GM21367 (cell line): Measurements from ENCODE around the gene CGB5.
"Not testable (repeated sequence)": the region's sequence is repeated elsewhere in the genome, so short reads cannot be mapped to it uniquely, and the experiment has no call there.

Experiments used
- ATAC-seq: cut with Tn5 transposase; IDR thresholded peaks from one replicate; pipeline ENCODE4 v1.9.1; 2021; ENCODE audit not compliant: unreplicated experiment

CGB5 gene

DNA sequence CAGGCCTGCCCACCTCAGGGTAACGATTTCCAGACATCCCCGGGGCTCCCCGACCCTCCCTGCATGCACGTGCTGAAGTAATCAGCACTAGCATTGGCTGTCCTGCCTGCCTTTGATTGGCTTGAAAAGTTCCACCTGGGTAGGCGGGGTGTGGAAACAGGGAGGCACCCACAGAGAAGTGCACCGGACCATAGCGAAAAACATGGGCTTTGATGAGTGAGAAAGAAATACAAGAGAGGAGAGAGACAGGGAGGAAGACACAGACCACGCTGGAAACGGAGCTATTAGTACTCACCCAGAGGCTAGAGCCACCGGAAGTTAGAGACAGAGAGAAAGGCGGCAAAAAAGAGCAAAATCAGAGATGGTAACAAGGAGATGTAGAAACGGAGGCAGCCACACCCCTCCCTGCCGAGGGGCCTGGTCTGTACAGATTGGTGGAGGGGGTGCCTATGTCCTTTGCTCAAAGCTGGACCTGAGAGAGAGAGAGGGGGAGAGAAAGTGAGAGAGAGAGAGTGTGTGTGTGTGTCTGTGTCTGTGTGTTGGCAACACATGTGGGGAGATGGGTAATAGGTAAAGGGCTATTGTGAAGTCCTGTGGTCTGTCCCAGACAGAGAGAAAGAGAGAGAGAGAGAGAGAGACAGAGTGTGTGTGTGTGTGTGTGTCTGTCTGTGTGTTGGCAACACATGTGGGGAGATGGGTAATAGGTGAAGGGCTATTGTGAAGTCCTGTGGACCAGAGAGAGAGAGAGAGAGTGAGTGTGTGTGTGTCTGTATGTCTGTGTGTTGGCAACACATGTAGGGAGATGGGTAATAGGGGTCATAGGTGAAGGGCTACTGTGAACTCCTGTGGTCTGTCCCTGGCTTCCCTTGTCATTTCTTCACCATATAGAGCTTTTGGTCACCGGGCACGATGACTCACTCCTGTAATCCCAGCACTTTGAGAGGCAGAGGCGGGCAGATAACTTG lies 22.4 kb upstream of the CGB5 start:
- ATAC-seq = no peak

DNA sequence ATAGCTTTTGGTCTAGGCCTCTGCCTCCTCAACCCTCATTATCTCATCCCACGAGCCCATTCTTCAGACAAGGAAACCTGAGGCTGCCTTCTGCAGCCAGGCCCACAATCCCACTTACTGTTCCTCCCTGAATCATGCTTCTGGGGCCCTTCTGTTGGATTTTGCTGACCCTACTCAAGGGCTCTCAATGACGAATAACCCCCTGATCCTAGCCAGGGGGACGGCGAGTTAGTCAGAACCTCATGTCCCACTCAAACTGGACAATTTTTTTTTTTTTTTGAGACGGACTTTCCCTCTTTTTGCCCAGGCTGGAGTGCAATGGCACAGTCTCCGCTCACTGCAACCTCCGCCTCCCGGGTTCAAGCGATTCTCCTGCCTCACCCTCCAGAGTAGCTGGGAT lies 21.5 kb upstream of the CGB5 start:
- no peak for ATAC-seq

DNA sequence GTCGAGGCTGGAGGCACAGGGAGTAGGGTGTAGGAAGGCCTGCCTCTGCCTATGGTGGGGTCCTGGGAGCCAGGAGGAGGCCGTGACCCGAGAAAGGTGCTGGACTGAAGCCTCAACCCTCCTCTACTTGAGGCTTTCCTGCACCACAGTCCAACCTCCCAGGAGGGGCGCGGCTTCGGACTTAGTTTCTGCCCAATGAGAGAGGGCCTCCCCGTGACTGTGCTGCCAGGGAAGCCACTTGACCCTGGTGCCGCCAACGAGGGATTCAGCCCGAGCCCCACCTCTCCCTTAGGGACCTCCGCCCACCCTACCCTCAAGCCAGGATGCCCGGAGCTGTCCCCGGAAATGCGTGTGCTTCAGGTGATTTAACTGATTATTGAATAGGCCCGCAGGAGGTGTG lies 19.4 kb upstream of the CGB5 start, which contains the start of gene CGB3:
TSS of gene CGB3 (minus strand) at position 101 of the 400 bp plus-strand sequence. CDS start 362 bp downstream, outside the sequence.
- not testable (repeated sequence) for ATAC-seq

DNA sequence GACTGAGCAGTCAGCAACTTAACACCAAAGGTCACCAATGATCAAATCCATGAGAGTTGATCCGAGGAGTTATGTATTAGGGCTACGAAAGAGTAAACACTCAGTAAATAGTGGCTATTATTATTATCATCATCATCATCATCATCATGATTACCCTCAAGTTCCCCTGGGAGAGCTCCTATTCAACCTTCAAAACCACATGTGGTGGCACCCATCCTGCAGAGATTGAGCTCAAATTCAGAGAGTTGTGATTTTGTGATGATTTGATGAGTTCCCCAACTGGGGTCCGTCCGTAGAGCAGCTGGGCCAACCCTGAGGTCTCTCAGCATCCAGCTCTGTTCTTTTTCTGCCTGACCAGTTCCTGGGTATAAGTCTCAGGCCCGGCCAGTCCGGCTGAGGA lies 18.6 kb upstream of the CGB5 start:
- ATAC-seq = not testable (repeated sequence)

DNA sequence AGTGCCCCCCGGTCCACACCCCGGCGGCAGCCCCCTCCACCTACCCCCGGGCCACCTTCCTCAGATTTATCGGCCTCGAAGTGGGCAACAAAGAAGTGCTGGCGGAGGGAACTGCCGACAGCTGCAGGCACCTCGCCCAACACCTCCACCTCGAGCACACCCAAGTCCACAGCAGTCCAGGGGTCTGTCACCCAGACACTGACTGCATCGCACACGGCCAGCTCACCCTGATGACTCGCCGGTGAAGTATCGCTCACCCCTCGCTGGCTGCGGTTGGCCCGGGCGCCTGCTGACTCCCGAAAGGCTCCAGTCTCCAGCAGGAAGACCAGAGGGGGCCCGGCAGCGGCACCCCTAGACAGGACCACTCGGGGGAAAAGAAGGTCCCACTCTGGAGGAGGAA lies 18.0 kb upstream of the CGB5 start:
- not testable (repeated sequence) for ATAC-seq

DNA sequence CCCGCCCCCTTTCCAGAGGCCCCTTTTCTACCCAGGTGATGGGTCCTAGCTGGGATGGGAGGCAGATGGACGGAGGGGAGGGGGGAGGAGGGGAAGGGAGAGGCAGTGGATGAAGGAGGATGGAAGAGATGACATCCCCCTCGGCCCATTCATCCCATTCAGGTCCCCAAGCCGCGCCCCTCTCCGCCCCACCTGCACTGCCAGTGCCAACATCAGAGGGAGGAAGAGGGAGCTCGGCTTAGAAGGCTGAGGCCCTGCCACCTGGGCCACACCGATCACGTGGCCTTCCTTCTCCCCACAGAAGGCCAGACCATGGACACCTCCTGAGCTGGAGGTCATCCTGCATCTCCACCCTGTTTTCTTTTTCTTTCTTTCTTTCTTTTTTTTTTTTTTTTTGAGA lies 15.0 kb upstream of the CGB5 start:
- ATAC-seq = not testable (repeated sequence)

DNA sequence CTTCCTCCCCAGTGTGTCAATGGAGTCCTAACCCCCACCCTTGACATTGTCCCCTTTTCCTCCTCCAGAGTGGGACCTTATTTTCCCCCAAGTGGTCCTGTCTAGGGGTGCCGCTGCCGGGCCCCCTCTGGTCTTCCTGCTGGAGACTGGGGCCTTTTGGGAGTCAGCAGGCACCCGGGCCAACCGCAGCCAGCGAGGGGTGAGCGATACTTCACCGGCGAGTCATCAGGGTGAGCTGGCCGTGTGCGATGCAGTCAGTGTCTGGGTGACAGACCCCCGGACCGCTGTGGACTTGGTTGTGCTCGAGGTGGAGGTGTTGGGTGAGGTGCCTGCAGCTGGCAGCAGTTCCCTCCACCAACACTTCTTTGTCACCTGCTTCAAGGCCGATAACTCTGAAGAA lies 13.9 kb upstream of the CGB5 start:
- ATAC-seq = not testable (repeated sequence)

DNA sequence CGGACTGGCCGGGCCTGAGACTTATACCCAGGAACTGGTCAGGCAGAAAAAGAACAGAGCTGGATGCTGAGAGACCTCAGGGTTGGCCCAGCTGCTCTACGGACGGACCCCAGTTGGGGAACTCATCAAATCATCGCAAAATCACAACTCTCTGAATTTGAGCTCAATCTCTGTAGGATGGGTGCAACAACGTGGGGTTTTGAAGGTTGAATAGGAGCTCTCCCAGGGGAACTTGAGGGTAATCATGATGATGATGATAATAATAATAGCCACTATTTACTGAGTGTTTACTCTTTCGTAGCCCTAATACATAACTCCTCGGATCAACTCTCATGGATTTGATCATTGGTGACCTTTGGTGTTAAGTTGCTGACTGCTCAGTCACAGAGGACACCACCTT lies 13.3 kb upstream of the CGB5 start:
- ATAC-seq = not testable (repeated sequence)

DNA sequence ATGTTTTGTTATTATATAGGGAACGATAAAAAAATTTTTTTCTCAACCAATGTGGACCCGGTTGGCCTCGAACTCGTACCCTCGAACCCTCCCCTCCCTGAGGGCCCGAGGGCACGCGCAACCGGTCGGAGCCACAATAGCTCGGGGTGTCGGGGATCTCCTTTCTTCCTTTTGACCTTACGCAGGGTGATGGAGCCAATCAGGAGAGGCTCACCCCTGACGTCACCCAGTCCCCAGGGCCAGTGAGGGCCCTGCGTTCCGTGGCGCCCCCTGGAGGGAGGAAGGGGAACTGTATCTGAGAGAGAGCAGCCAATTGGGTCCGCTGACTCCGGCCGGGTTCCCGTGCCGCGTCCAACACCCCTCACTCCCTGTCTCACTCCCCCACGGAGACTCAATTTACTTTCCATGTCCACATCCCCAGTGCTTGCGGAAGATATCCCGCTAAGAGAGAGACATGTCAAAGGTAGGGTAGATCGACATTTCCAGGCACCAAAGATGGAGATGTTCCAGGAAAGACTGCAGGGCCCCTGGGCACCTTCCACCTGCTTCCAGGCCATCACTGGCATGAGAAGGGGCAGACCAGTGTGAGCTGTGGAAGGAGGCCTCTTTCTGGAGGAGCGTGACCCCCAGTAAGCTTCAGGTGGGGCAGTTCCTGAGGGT lies 11.9 kb upstream of the CGB5 start, which contains the start of gene CGB2:
TSS of gene CGB2 (plus strand) at position 249 of the 660 bp plus-strand sequence. CDS start at position 455, 206 bp downstream.
- not testable (repeated sequence) for ATAC-seq

DNA sequence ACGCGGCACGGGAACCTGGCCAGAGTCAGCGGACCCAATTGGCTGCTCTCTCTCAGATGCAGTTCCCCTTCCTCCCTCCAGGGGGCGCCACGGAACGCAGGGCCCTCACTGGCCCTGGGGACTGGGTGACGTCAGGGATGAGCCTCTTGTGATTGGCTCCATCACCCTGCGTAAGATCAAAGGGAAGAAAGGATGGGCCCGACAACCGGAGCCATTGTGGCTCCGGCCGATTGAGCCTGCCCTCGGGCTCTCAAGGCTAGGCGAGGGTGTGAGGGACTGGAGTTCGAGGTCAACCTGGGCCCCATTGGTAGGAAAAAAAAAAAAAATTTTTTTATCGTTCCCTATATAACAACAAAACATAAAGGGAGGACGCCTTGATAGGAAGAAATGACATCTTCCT lies 6.8 kb upstream of the CGB5 start, which contains the start of gene CGB1:
TSS of gene CGB1 (minus strand) at position 81 of the 400 bp plus-strand sequence. CDS start 184 bp downstream, outside the sequence.
- not testable (repeated sequence) for ATAC-seq

DNA sequence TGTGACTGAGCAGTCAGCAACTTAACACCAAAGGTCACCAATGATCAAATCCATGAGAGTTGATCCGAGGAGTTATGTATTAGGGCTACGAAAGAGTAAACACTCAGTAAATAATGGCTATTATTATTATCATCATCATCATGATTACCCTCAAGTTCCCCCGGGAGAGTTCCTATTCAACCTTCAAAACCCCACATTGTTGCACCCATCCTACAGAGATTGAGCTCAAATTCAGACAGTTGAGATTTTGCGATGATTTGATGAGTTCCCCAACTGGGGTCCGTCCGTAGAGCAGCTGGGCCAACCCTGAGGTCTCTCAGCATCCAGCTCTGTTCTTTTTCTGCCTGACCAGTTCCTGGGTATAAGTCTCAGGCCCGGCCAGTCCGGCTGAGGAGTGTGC lies 5.5 kb upstream of the CGB5 start:
- ATAC-seq = not testable (repeated sequence)

DNA sequence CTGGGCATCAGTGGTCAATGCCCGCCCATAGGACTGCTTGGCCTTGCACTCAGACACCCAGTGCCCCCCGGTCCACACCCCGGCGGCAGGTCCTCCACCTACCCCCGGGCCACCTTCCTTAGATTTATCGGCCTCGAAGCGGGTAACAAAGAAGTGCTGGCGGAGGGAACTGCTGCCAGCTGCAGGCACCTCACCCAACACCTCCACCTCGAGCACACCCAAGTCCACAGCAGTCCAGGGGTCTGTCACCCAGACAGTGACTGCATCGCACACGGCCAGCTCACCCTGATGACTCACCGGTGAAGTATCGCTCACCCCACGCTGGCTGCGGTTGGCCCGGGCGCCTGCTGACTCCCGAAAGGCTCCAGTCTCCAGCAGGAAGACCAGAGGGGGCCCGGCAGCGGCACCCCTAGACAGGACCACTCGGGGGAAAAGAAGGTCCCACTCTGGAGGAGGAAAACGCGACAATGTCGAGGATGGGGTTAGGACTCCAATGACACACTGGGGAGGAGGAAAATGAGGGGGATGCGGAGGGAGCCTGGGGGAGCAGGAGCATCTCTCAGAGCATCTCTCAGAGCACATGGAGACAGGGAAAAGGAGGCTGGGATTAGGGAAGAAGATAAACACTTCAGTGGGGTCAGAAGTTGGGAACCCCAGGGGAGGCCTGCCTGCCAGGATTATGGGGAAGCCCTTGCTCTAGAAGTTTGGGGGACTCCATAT lies 4.9 kb upstream of the CGB5 start:
- ATAC-seq = not testable (repeated sequence)

DNA sequence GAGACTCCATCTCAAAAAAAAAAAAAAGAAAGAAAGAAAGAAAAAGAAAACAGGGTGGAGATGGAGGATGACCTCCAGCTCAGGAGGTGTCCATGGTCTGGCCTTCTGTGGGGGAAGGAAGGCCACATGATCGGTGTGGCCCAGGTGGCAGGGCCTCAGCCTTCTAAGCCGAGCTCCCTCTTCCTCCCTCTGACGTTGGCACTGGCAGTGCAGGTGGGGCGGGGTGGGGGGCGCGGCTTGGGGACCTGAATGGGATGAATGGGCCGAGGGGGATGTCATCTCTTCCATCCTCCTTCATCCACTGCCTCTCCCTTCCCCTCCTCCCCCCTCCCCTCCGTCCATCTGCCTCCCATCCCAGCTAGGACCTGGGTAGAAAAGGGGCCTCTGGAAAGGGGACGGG lies 3.9 kb upstream of the CGB5 start:
- ATAC-seq = not testable (repeated sequence)

DNA sequence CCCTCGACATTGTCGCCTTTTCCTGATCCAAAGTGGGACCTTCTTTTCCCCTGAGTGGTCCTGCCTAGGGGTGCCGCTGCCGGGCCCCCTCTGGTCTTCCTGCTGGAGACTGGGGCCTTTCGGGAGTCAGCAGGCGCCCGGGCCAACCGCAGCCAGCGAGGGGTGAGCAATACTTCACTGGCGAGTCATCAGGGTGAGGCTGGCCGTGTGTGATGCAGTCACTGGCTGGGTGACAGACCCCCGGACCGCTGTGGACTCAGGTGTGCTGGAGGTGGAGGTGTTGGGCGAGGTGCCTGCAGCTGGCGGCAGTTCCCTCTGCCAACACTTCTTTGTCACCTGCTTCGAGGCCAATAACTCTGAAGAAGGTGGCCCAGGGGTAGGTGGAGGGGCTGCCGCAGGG lies 1.5 kb upstream of the CGB5 start:
- no peak for ATAC-seq

DNA sequence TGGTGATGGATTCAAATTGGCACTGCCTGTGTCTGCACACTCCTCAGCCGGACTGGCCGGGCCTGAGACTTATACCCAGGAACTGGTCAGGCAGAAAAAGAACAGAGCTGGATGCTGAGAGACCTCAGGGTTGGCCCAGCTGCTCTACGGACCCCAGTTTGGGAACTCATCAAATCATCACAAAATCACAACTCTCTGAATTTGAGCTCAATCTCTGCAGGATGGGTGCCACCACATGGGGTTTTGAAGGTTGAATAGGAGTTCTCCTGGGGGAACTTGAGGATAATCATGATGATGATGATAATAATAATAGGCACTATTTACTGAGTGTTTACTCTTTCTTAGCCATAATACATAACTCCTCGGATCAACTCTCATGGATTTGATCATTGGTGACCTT lies 982 bp upstream of the CGB5 start:
- ATAC-seq = not testable (repeated sequence)

DNA sequence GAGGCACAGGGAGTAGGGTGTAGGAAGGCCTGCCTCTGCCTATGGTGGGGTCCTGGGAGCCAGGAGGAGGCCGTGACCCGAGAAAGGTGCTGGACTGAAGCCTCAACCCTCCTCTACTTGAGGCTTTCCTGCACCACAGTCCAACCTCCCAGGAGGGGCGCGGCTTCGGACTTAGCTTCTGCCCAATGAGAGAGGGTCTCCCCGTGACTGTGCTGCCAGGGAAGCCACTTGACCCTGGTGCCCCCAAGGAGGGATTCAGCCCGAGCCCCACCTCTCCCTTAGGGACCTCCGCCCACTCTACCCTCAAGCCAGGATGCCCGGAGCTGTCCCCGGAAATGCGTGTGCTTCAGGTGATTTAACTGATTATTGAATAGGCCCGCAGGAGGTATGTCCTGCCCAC lies 5.4 kb downstream of the CGB5 start, which contains the start of gene CGB8:
TSS of gene CGB8 (minus strand) at position 101 of the 400 bp plus-strand sequence. CDS start 372 bp downstream, outside the sequence.
- not testable (repeated sequence) for ATAC-seq

DNA sequence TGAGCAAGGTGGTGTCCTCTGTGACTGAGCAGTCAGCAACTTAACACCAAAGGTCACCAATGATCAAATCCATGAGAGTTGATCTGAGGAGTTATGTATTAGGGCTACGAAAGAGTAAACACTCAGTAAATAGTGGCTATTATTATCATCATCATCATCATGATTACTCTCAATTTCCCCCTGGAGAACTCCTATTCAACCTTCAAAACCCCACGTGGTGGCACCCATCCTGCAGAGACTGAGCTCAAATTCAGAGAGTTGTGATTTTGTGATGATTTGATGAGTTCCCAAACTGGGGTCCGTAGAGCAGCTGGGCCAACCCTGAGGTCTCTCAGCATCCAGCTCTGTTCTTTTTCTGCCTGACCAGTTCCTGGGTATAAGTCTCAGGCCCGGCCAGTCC lies 6.2 kb downstream of the CGB5 start:
- ATAC-seq = not testable (repeated sequence)

DNA sequence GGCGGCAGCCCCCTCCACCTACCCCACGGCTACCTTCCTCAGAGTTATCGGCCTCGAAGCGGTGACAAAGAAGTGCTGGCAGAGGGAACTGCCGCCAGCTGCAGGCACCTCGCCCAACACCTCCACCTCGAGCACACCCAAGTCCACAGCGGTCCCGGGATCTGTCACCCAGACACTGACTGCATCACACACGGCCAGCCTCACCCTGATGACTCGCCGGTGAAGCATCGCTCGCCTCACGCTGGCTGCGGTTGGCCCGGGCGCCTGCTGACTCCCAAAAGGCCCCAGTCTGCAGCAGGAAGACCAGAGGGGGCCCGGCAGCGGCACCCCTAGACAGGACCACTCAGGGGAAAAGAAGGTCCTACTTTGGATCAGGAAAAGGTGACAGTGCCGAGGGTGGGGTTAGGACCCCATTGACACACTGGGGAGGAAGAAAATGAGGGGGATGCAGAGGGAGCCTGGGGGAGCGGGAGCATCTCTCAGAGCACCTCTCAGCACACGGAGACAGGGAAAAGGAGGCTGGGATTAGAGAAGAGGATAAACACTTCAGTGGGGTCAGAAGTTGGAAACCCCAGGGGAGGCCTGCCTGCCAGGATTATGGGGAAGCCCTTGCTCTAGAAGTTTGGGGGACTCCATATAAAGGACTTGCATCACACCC lies 6.9 kb downstream of the CGB5 start:
- not testable (repeated sequence) for ATAC-seq

DNA sequence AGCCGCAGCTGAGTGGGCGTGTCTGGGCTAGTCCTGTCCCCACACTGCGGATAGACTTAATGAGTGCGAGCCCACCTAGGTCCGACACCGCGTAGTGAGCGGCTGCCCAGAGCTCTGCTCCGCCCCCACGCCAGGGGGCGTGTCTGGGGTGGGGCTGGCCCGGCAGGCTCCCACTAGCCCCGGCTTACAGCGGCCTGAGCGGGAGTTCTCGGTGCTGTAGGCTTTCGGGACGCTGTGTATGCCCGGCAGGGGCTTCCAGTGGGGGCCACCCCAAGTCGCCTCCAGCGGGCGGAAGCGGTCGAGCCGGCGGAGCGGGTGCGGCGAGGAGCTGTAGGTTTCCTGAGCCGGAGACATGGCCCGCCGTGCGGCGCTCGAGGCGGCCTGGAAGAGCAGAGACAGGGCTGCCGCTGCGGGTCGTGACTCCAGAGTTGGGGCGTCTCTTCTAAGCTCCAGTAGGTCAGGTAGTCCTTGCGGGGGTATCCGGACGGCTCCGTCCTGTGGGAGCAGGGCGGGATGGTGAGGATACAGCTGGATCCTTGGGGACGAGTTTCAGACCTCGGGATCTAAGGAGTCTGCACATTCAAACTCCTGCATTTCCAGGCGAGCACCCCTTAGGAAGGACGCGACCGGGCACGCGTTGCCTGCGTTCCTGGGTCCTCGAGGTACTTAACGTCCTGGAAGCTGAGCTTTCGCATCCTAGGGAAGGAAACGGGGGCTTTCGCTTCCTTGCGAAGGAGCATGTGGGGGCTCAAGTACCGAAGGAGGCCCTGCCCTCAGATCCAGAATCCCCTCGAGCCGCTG lies 12.7 kb downstream of the CGB5 start:
- no peak for ATAC-seq
